ENCODE measurements around the gene TFRC.
"Not testable (repeated sequence)": the region's sequence is repeated elsewhere in the genome, so short reads cannot be mapped to it uniquely, and the experiment has no call there.

TFRC gene

GRCh38 chr3:196047391-196048030 lies 34.4 kb downstream of the TFRC start:
- no peak for DNase-seq

- DNase-seq, result no peak
These were observed 37.4 kb downstream of the TFRC start for GRCh38 chr3:196044513-196044912.

DNA sequence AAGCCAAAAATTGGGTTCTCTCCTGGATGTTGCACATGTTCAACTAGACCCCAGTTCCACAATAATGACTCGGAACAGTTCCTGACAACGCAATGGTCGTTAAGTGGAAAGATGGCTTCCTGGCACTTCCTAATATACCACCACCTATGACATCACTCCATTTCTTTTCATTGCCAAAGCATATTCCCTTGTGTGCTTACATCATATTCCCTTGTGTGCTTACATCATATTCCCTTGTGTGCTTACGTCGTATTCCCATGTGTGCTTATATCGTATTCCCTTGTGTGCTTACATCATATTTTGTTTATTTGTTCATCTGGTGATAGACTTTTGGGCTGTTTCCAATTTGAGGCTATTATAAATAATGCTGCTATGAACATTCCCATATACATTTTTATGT lies 39.2 kb downstream of the TFRC start:
- no peak for DNase-seq

- DNase-seq, result no peak
These were observed 42.5 kb downstream of the TFRC start for GRCh38 chr3:196039359-196039758.

- DNase-seq, result not testable (repeated sequence)
These were observed 55.8 kb downstream of the TFRC start for GRCh38 chr3:196026059-196026458.

- DNase-seq, result no peak
These were observed 56.9 kb downstream of the TFRC start for GRCh38 chr3:196024968-196025367.

GRCh38 chr3:196023947-196024346 lies 57.9 kb downstream of the TFRC start:
- no peak for DNase-seq

DNA sequence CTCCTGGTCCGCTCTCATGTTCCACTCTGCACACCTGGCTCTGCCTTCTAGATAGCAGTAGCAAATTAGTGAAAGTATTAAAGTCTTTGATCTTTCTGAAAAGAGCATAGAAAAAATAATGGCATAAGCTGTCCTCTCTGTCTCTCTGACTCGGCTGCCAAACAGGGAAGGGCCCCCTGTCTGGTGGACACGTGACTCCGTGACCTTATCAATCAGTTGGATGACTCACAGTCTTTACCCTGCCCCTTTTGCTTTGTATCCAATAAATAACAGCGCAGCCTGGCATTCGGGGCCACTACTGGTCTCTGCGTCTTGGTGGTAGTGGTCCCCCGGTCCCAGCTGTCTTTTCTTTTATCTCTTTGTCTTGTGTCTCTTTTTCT lies 59.4 kb downstream of the TFRC start:
- not testable (repeated sequence) for DNase-seq

DNA sequence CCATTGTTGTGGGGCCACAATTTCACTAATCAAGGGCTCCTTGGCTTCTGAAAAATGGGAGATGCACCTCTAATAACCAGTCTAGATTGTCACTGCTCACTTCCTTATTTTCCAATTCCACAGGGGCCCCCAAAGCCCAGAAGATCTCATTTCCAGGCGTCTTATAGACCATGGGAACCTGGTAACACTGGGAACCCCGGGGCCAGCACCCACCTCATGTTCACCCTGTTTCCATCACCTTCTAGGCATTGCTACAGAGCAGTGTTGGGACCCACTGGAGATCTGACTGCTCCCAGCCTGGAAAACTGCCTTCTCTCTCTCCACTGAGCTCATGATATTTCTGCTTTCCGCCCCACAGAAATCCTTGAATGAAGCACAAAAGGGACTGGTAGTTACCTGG lies 61.5 kb downstream of the TFRC start:
- DNase-seq, result no peak

DNA sequence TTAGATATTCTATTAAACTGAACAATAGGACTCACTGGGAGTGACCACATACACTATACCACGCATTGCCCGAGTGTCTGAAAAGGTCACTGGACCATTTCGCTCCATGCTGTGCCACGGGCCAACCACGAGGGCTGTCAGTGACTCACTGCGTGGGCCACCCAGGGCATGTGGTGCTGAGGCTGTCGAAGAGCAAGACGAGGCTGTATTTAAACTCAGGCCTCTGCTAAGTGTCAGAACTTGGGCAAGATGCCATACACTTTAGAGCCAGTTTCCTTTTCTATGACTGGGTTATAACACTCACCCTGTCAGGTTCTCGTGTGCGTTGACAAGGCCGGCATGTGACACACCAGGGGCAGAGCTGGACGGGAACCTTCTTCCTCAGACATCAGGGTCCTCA lies 62.3 kb downstream of the TFRC start:
- DNase-seq, result not testable (repeated sequence)

DNA sequence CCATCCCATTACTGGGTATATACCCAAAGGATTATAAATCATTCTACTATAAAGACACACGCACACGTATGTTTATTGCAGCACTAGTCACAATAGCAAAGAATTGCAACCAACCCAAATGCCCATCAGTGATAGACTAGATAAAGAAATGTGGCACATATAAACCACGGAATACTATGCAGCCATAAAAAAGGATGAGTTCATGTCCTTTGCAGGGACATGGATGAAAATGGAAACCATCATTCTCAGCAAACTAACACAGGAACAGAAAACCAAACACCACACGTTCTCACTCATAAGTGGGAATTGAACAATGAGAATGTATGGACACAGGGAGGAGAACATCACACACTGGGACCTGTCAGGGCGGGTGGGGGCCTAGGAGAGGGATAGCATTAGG lies 63.7 kb downstream of the TFRC start:
- DNase-seq, result not testable (repeated sequence)

DNA sequence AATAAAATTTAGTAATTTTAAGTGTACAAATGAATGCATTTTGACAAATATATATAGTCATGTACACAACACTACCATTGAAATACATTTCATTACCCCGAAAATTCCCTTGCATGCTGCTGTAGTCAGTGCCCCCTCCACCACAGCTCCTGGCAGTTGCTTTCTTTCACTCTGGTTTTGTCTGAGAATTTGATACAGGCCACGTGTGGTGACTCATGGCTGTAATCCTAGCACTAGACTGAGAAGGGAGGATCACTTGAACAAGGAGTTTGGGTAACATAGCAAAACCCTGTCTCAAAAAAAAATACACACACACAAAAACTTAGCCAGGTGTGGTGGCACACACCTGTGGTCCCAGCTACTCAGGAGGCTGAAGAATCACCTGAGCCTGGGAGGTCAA lies 65.4 kb downstream of the TFRC start:
- DNase-seq, result no peak

DNA sequence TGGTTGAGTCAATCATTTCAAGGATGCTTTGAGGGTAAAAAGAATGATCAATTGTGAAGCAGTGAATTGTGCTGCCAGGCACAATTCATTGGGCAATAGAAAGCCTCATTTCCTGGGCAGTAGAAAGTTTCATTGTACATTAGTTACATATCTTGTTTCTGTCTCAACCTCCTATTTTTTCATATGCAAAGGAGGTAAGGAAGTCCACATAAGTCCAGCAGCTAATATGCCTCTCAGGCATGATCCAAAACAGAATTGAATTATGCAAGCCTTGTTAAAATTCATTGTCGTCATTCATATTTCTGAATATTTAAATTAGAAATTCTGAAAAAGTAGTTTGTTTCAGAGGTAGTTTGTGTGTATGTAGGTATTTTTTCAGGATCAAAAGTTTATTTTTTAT lies 65.8 kb downstream of the TFRC start:
- no peak for DNase-seq

DNA sequence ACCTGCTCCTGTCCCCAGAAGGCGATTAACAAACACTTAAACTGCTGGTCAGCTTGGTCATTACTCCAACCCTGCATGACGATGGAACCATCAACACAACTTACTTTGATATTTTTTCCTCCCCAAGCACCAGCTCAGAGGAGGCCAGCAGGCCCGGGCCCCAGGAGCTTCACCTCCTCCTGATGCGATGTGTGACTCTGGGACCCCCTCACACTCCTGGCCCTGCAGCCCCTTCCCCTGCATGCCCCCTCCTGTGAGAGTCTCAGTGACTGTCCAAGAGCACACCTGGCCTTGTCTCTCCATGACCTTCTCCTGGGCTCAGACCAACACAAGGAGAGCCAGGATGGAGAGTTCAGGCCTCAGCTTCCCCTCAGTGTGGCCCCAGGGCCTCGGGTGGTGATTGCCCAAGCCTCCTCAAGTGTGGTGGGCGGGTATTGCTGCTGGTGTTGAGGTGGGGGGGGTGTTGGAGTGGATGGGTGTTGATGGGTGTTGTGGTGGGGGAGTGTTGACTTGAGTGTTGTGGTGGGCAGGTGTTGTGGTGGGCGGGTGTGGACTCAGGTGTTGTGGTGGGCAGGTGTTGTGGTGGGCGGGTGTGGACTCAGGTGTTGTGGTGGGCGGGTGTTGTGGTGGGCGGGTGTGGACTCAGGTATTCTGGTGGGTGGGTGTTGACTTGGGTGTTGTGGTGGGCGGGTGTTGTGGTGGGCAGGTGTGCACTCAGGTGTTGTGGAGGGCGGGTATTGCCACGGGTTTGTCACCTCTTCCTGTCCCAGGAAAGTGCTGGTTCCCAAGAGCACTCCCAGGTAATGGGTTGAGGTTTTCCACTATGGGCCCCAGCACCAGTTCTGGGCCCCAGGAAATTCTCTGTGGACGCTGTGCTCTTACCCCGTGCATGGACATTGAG lies 68.1 kb downstream of the TFRC start:
- DNase-seq, result no peak

DNA sequence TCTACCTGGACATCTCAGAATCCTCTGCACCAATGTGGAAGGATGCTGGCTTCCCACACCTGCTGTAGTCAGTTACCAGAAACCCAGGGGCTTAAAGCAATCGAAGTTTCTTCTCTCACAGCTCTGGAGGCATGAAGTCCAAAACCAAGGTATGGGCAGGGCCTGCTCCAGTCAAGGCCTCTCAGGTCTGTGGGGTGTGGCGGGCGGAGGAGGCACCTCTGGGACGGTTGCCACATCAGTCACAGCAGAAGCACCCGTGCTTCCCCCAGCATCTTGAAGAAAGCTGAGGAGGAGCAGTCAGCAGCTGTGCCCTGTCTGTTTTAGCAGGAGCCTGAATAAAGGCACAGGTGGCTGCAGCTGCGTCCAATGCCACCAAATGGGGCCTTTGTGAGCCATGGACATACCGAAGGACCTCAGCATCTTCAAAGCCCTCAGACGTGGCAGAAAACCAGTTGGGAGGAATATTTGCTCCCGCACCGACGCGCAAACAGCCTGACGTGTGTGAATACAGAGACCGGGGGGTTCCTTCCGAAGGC lies 68.9 kb downstream of the TFRC start:
- no peak for DNase-seq

DNA sequence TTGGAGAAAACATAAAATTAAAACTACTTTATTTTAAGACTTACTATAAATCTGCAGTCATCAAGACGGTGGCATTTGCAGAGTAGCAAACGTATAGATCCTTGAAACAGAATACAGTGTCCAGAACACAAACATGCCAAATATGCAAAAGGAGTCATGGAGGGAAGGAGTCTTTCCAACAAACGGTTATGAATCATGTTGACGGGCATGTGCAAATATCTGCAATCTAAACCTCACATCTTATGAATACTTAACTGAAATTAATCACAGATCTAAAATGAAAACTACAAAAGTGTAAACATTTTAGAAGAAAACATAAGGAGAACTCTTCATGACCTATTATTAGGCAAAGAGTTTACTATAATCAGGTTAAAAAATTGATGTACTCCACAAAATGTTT lies 69.4 kb downstream of the TFRC start:
- no peak for DNase-seq

GRCh38 chr3:196009456-196009855 lies 72.4 kb downstream of the TFRC start:
- no peak for DNase-seq

GRCh38 chr3:196008929-196009328 lies 73.0 kb downstream of the TFRC start:
- DNase-seq, result no peak

DNA sequence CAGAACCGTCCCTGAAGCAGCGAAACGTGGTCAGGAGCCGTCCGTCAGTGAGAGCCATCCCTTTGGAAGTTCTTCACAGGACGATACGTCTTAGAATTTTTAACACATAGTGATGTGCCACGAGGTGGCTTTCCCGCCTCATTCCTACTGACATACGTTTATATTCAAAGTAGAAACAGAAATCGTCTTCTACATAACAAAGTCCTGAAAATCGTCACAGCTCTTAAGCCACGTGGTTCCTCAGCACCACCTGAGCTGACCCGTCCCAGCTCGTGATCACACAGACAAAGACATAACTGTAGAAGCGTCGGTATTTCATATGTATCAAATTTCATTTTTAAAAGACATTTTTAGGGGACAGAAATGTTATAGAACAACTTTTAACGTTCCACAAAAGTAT lies 73.5 kb downstream of the TFRC start:
- DNase-seq, result no peak

DNA sequence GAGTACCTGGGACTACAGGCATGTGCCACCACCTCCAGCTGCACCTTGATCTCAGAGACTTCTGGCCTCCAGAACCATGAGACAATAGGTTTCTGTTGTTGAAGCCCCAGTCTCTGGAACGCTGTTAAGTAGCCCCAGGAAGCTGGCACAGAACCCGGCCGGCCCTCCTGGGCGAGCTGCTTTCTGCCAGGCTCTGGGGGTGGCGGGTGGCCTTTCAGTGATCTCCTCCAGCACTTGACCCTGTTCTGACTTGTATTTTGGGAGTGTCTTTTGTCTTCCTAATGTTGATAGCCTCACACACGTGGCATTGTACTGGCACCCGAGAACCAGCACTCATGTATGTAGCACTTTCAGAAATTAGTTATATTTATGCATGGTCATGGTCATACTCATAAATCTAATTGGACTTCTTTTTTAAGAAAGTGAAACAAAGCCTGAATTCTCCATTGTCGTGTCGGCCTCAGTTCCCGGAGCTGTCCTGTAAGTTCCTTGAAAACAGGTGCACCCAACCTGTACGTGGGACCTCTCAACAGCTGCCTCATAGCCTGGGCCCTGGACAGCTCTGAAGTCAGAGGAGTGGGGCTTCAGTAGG lies 74.0 kb downstream of the TFRC start:
- no peak for DNase-seq

DNA sequence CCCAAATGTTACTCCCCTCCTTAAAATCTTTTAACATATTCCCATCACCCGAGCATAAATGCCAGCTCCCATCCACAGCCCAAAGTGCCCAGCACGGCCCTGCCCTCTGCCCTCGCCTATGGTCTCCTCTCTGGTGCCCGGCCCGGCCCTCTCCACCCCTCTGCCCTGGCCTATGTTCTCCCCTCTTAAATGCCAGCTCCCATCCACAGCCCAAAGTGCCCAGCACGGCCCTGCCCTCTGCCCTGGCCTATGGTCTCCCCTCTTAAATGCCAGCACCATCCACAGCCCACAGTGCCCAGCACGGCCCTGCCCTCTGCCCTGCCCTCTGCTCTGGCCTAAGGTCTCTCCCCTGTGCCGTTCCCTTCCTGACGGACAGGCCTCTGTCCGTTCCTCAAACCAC lies 76.6 kb downstream of the TFRC start:
- DNase-seq, result not testable (repeated sequence)

DNA sequence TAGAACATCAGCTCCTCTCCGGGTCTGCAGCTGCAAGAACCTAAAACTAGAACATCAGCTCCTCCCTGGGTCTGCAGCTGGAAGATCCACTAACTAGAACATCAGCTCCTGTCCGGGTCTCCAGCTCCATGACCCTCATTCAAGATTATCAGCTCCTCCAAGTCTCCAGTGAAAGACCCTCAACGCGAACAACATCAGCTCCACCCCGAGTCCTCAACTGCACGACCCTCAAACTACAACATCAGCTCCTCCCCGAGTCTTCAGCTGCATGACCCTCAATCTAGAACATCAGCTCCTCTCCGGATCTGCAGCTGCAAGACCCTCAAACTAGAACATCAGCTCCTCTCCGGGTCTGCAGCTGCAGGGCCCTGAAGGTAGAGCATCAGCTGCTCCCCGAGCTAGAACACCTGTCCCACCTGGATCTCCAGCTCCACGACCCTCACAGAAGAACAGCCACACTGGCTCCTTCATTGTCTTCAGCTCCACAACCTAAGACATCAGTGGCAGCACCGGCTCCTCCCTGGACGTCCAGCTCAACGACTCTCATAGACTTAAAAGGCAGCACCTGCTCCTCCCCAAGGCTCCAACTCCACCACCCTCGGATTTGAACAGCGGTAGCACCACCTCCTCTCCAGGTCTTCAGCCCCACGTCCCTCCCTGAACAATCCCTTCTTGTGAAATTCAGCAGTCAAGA lies 77.4 kb downstream of the TFRC start:
- not testable (repeated sequence) for DNase-seq

- no peak for DNase-seq
These were observed 78.3 kb downstream of the TFRC start for GRCh38 chr3:196003611-196004010.
